GM12878 (cell line): ENCODE results near the gene VSTM2B. TPM values are rescaled to one million over a fixed set of nuclear protein-coding genes. Genes with fewer than 3 reads are reported as not detected.

ENCODE experiments used
- ATAC-seq: fragments of 200-7000 bp; cut with Tn5 transposase; 3 replicates; pipeline ENCODE4 v1.9.1; 2020; ENCODE audit warnings: mild to moderate bottlenecking, moderate library complexity
- BruUV-seq: library from RNA; stranded (reverse); fragments of 400-500 nt; replicated peaks from 2 replicates; lab custom pipeline; 2021; lab: Mats Ljungman, UMichigan
- CTCF ChIA-PET: fragments of 300-600 bp; sonication (Branson Sonifier 250); formaldehyde crosslinking; extraction: SDS; loops from one replicate; lab custom pipeline; 2021; ENCODE audit warnings: inconsistent platforms; lab: Yijun Ruan, JAX
- POLR2A ChIA-PET: fragments of 350-600 bp; formaldehyde crosslinking; extraction: SDS; loops from one replicate; lab custom pipeline; 2021; ENCODE audit warnings: inconsistent platforms; lab: Charles Lee
- RAD21 ChIA-PET: fragments of 300-600 bp; sonication (Branson Sonifier 250); formaldehyde crosslinking; loops from one replicate; lab custom pipeline; 2023; ENCODE audit warnings: antibody characterized with exemption; ENCODE audit not compliant: unreplicated experiment; lab: Charles Lee
- SMC1A ChIA-PET: fragments of 300-600 bp; sonication (Branson Sonifier 250); formaldehyde crosslinking; loops from one replicate; lab custom pipeline; 2023; ENCODE audit not compliant: unreplicated experiment, uncharacterized antibody; lab: Charles Lee
- DNase-seq: peaks from one replicate; pipeline ENCODE4 v3.0.0-alpha.2; 2011; ENCODE audit warnings: low read depth, low spot score
- FAIRE-seq: peaks from 3 replicates; lab custom pipeline; 2011; peaks lifted over from hg19 to GRCh38; lab: Jason Lieb, UNC
- H2AFZ ChIP-seq: 2 replicates; pipeline ENCODE4 v1.6.0; 2011; ENCODE audit warnings: low read depth, low read length, control low read depth; ENCODE audit not compliant: control insufficient read depth
- H3K27ac ChIP-seq: 2 replicates; pipeline ENCODE4 v1.5.1; 2011; ENCODE audit warnings: control low read depth; ENCODE audit not compliant: control insufficient read depth, insufficient read depth
- H3K27me3 ChIP-seq, 2 experiments: replicated peaks in 1 of 2; 2 replicates each; pipeline versions ENCODE4 v1.6.0 to v1.6.1; 2011; ENCODE audit warnings: low read length in 1 of 2; ENCODE audit not compliant: control insufficient read depth in 2 of 2, insufficient read depth in 2 of 2
- H3K36me3 ChIP-seq, 2 experiments: 2 replicates each; pipeline ENCODE4 v1.5.1; 2011; ENCODE audit warnings: low read length in 1 of 2; ENCODE audit not compliant: control insufficient read depth in 2 of 2, insufficient read depth in 2 of 2
- H3K4me1 ChIP-seq: 2 replicates; pipeline ENCODE4 v1.6.1; 2011; ENCODE audit warnings: mild to moderate bottlenecking, low read length, moderate library complexity, mixed read lengths; ENCODE audit not compliant: control insufficient read depth, insufficient read depth
- H3K4me2 ChIP-seq: 2 replicates; pipeline ENCODE4 v1.6.0; 2011; ENCODE audit warnings: control low read depth; ENCODE audit not compliant: control insufficient read depth, insufficient read depth
- H3K4me3 ChIP-seq: fragments of 200-600 bp; sonication (generic); 2 replicates; pipeline ENCODE4 v1.5.1; 2016
- H3K79me2 ChIP-seq: 2 replicates; pipeline ENCODE4 v1.6.0; 2011; ENCODE audit warnings: low read length; ENCODE audit not compliant: control insufficient read depth, insufficient read depth
- H3K9ac ChIP-seq: 2 replicates; pipeline ENCODE4 v1.8.0; 2011; ENCODE audit warnings: low read length, control low read depth, mixed read lengths; ENCODE audit not compliant: control insufficient read depth, insufficient read depth
- H3K9me3 ChIP-seq: replicated peaks from 3 replicates; pipeline ENCODE4 v1.5.1; 2011; ENCODE audit warnings: mild to moderate bottlenecking, low read length; ENCODE audit not compliant: control insufficient read depth, insufficient read depth
- H4K20me1 ChIP-seq: 2 replicates; pipeline ENCODE4 v1.6.0; 2011; ENCODE audit not compliant: control insufficient read depth, insufficient read depth
- CHD2 ChIP-seq: IDR thresholded peaks from 2 replicates; pipeline ENCODE4 v1.6.1; 2011; ENCODE audit warnings: low read depth, low read length, improper control_type of control experiment, borderline replicate concordance
- CTCF ChIP-seq, 3 experiments: IDR thresholded peaks in 2 of 3; conservative IDR thresholded peaks in 1 of 3; 2 replicates each; pipeline ENCODE4 v1.5.1; 2011; ENCODE audit warnings: low read depth in 3 of 3, low read length in 3 of 3, mild to moderate bottlenecking in 3 of 3, control low read depth in 2 of 3, moderate library complexity in 2 of 3, inconsistent platforms in 1 of 3, mixed read lengths in 1 of 3; ENCODE audit not compliant: control insufficient read depth in 2 of 3, insufficient read depth in 1 of 3; ENCODE audit errors: extremely low read depth in 1 of 3
- ESRRA ChIP-seq: IDR thresholded peaks from 2 replicates; pipeline ENCODE4 v1.6.1; 2012; ENCODE audit warnings: mild to moderate bottlenecking, low read length, improper control_type of control experiment
- FOXK2 ChIP-seq: fragments of 450-650 bp; IDR thresholded peaks from 2 replicates; pipeline ENCODE4 v1.6.1; 2017; ENCODE audit warnings: mild to moderate bottlenecking, moderate library complexity
- KAT2A ChIP-seq: conservative IDR thresholded peaks from 2 replicates; pipeline ENCODE4 v1.6.1; 2011; ENCODE audit warnings: low read depth, low read length; ENCODE audit not compliant: control insufficient read depth
- MTA2 ChIP-seq: fragments of 450-650 bp; IDR thresholded peaks from 2 replicates; pipeline ENCODE4 v1.6.1; 2016; ENCODE audit warnings: low read depth, mild to moderate bottlenecking, moderate library complexity
- NR2C2 ChIP-seq: IDR thresholded peaks from 2 replicates; pipeline ENCODE4 v1.6.1; 2011; ENCODE audit warnings: borderline replicate concordance, low read depth; ENCODE audit not compliant: control insufficient read depth, insufficient read length
- PBX3 ChIP-seq: IDR thresholded peaks from 2 replicates; pipeline ENCODE4 v1.6.1; 2011; ENCODE audit warnings: mild to moderate bottlenecking, low read depth, low read length, moderate library complexity; ENCODE audit not compliant: insufficient replicate concordance
- SP1 ChIP-seq: IDR thresholded peaks from one replicate; pipeline ENCODE4 v1.6.1; 2011; ENCODE audit warnings: low read depth, low read length
- WGBS: methylation state at CpG from one replicate; pipeline ENCODE4 v1.1.6; 2016; ENCODE audit warnings: low lambda C conversion rate; ENCODE audit not compliant: insufficient replicate concordance, insufficient coverage; ENCODE audit errors: missing lambda C conversion rate; 5-methylcytosine and 5-hydroxymethylcytosine counted together
- in situ Hi-C: fragments of 300-500 bp; cut with MboI; formaldehyde crosslinking; loops from 9 replicates; pipeline ENCODE4 v1.14.3; 2018; ENCODE audit warnings: mixed read lengths
- intact Hi-C: fragments of 100-400 bp; cut with micrococcal nuclease; formaldehyde crosslinking; loops from one replicate; pipeline ENCODE4 v1.14.2; 2022; ENCODE audit not compliant: unreplicated experiment
- polyA plus RNA-seq, 11 experiments: library from polyadenylated mRNA; depleted of rRNA in 4 of 11; unstranded in 6 of 11; stranded (reverse) in 5 of 11; fragments of >200 nt; fragmentation: Nextera tagmentation in 4 of 11; fragmentation: Illumina TruSeq in 1 of 11; extraction: Ambion mirVana in 4 of 11; extraction: Trizol in 1 of 11; gene quantifications; 1 replicate in 1 of 11; 2 replicates in 10 of 11; pipeline versions ENCODE4 v1.2.1 to v1.2.3, GENCODE V29; 2011 to 2016; ENCODE audit warnings: inconsistent platforms in 2 of 11, missing spikeins in 2 of 11, low read depth in 1 of 11
- total RNA-seq, 4 experiments: library from RNA; depleted of rRNA in 3 of 4; stranded (reverse); fragments of >200 nt in 3 of 4; fragmentation: Illumina TruSeq in 1 of 4; extraction: Trizol in 1 of 4; gene quantifications; 2 replicates each; pipeline versions ENCODE4 v1.2.1 to v1.2.3, GENCODE V29; 2013 to 2021

Gene VSTM2B
- total and polyA plus RNA-seq, 10 of the 15 experiments (the other 5 are each of a cell fraction or from before 2014, with no cell fraction given): not detected

GRCh38 chr19:29581398-29581797, 55.6 kb downstream of the VSTM2B start:
- Histone ChIP-seq H4K20me1 (no peaks in the 10 kb centered on the region), H3K79me2 (no peaks in the 10 kb centered on the region), H3K4me1 (peaks cover 9% of the 10 kb centered on the region), H3K36me3 (no peaks in the 10 kb centered on the region), H3K9ac (no peak overlapping the region), H3K9me3 (no peaks in the 10 kb centered on the region; the same call in 2 of the 3 replicates), H2AFZ (no peak overlapping the region), H3K27ac (no peak overlapping the region), H3K4me2 (no peak overlapping the region), H3K4me3 (no peak overlapping the region), H3K27me3 (no peaks in the 10 kb centered on the region)
- intact Hi-C loops: no loop called here
- BruUV-seq: no TSS peak
- no peak for DNase-seq
- ChIA-PET POLR2A (no interaction called here), SMC1A (no interaction called here), RAD21 (no interaction called here), CTCF (no interaction called here)
- WGBS: 0% methylated on average over 1 of the region's 1 CpG
- no peak for FAIRE-seq
- in situ Hi-C loops: no loop called here
- ATAC-seq: no peak
- no peak for TF ChIP-seq PBX3
- TF ChIP-seq NR2C2: no peak
- TF ChIP-seq SP1: no peak
- TF ChIP-seq CTCF (IDR thresholded peaks at IDR 0.05 in 2 of 3, conservative IDR thresholded peaks at IDR 0.05 in 1 of 3; ENCODE audit: control insufficient read depth in 2 of 3, extremely low read depth in 1 of 3, insufficient read depth in 1 of 3, low read depth in 3 of 3, low read length in 3 of 3): no peak
- no peak for TF ChIP-seq MTA2
- TF ChIP-seq FOXK2: no peak
- TF ChIP-seq ESRRA: no peak
- no peak for TF ChIP-seq CHD2
- no peak for TF ChIP-seq KAT2A
